Heart left ventricle (tissue), 13 donors: ENCODE results near the gene HMG20B.

Source experiments
- CTCF ChIP-seq, 12 donors: fragments of 200-600 bp; sonication (generic) in 4 of 12; IDR thresholded peaks; one replicate each; pipeline versions ENCODE4 v1.5.0 to v1.8.0; 2018 to 2022; ENCODE audit warnings: antibody characterized with exemption in 12 of 12, mild to moderate bottlenecking in 5 of 12
- POLR2A ChIP-seq, 2 donors: fragments of 450-650 bp; IDR thresholded peaks; one replicate each; pipeline ENCODE4 v1.6.1; 2017; ENCODE audit warnings: antibody characterized with exemption in 2 of 2, mild to moderate bottlenecking in 2 of 2, moderate library complexity in 2 of 2
- donor health status: ischemic (EF 13 %, LVEDD 7.1; RV severe dilation, severe dysfunction).
- donor health status: DM: no; HTN: yes; CAD: no.
- donor health status: DM: no; HTN: no; CAD: no.
- donor health status: ischemic (EF 25% LVEDD 6.9; RV normal size, moderate dysfunction).
- donor health status: ischemic (EF 25% LVEDD 5.7; RV mildly dilated, moderate dysfunction).
- donor health status: ischemic (EF 35%, LVEDD 5.7; RV mildly dilated, moderate dysfunction).
- donor health status: nonischemic (EF 11% LVEDD 7.7; RV severe dilation, severe dysfunction).
- donor health status: DM: yes; HTN: yes; CAD: no.
- donor health status: PGD.
- donor health status: ischemic (EF 29% LVEDD 5.4; RV normal size, mild dysfunction).
- donor health status: nonischemic (EF 23%, LVEDD 6.1; RV moderate dilation, normal function).

GRCh38 chr19:3627351-3627723 lies 54.6 kb downstream of the HMG20B start:
- TF ChIP-seq CTCF (IDR thresholded peaks at IDR 0.05) (no peak), POLR2A (IDR thresholded peaks at IDR 0.05) (no peak)
